Measurements from ENCODE around the gene C21orf58.
"Not testable (repeated sequence)": the region's sequence is repeated elsewhere in the genome, so short reads cannot be mapped to it uniquely, and the experiment has no call there.

Gene C21orf58

GRCh38 chr21:46323710-46324389, at the start of gene C21orf58, which contains the start of gene PCNT:
C21orf58 (minus strand) TSS chr21:46323870; CDS start chr21:46322738, 1,132 bp downstream.
PCNT (plus strand) TSS chr21:46324156; CDS start chr21:46324229, 73 bp downstream.
- peak within 1 kb of the TSS; percentile 92 for H3K27ac ChIP-seq (ENCODE audit: low read depth, low read length)
- peak within 1 kb of the TSS; percentile 86 for H3K4me3 ChIP-seq (ENCODE audit: low read length)
- H3K36me3 ChIP-seq (ENCODE audit: control insufficient read depth, insufficient read depth, low read length) = peaks cover 7% of the 10 kb centered on the region
- H3K4me1 ChIP-seq (ENCODE audit: control insufficient read depth, insufficient read depth, low read length) = peaks cover 14% of the 10 kb centered on the region
- H3K27me3 ChIP-seq (ENCODE audit: control insufficient read depth, insufficient read depth, low read length) = no peaks in the 10 kb centered on the region
- H3K9ac ChIP-seq (ENCODE audit: low read length) = peak within 1 kb of the TSS; percentile 86

- H3K9ac ChIP-seq (ENCODE audit: low read length); H3K27me3 ChIP-seq (ENCODE audit: control insufficient read depth, insufficient read depth, low read length); H3K36me3 ChIP-seq (ENCODE audit: control insufficient read depth, insufficient read depth, low read length); H3K4me1 ChIP-seq (ENCODE audit: control insufficient read depth, insufficient read depth, low read length); H3K4me3 ChIP-seq (ENCODE audit: low read length); H3K27ac ChIP-seq (ENCODE audit: low read depth, low read length): not testable (repeated sequence)
Measured at GRCh38 chr21:46372947-46373346, 49.3 kb upstream of the C21orf58 start.

- Histone ChIP-seq H3K27me3 (ENCODE audit: control insufficient read depth, insufficient read depth, low read length) (no peaks in the 10 kb centered on the region), H3K4me3 (ENCODE audit: low read length) (no peak overlapping the region), H3K27ac (ENCODE audit: low read depth, low read length) (no peak overlapping the region), H3K36me3 (ENCODE audit: control insufficient read depth, insufficient read depth, low read length) (peaks cover 11% of the 10 kb centered on the region), H3K9ac (ENCODE audit: low read length) (no peak overlapping the region), H3K4me1 (ENCODE audit: control insufficient read depth, insufficient read depth, low read length) (no peaks in the 10 kb centered on the region)
Measured at GRCh38 chr21:46372014-46372485, 48.4 kb upstream of the C21orf58 start.

GRCh38 chr21:46371204-46372013, 47.7 kb upstream of the C21orf58 start:
- Histone ChIP-seq H3K27me3 (ENCODE audit: control insufficient read depth, insufficient read depth, low read length) (no peaks in the 10 kb centered on the region), H3K4me3 (ENCODE audit: low read length) (no peak overlapping the region), H3K9ac (ENCODE audit: low read length) (no peak overlapping the region), H3K36me3 (ENCODE audit: control insufficient read depth, insufficient read depth, low read length) (peaks cover 17% of the 10 kb centered on the region), H3K4me1 (ENCODE audit: control insufficient read depth, insufficient read depth, low read length) (no peaks in the 10 kb centered on the region), H3K27ac (ENCODE audit: low read depth, low read length) (no peak overlapping the region)

- Histone ChIP-seq H3K9ac (ENCODE audit: low read length) (no peak overlapping the region), H3K4me3 (ENCODE audit: low read length) (no peak overlapping the region), H3K4me1 (ENCODE audit: control insufficient read depth, insufficient read depth, low read length) (no peaks in the 10 kb centered on the region), H3K36me3 (ENCODE audit: control insufficient read depth, insufficient read depth, low read length) (peaks cover 19% of the 10 kb centered on the region), H3K27me3 (ENCODE audit: control insufficient read depth, insufficient read depth, low read length) (no peaks in the 10 kb centered on the region), H3K27ac (ENCODE audit: low read depth, low read length) (no peak overlapping the region)
Measured at GRCh38 chr21:46369520-46370235, 46.0 kb upstream of the C21orf58 start.

- no peaks in the 10 kb centered on the region for H3K27me3 ChIP-seq (ENCODE audit: control insufficient read depth, insufficient read depth, low read length)
- no peaks in the 10 kb centered on the region for H3K4me1 ChIP-seq (ENCODE audit: control insufficient read depth, insufficient read depth, low read length)
- peaks cover 20% of the 10 kb centered on the region for H3K36me3 ChIP-seq (ENCODE audit: control insufficient read depth, insufficient read depth, low read length)
- H3K9ac ChIP-seq (ENCODE audit: low read length) = no peak overlapping the region
- H3K27ac ChIP-seq (ENCODE audit: low read depth, low read length) = no peak overlapping the region
- H3K4me3 ChIP-seq (ENCODE audit: low read length) = no peak overlapping the region
Measured at GRCh38 chr21:46368533-46369285, 45.0 kb upstream of the C21orf58 start.

- Histone ChIP-seq H3K27ac (ENCODE audit: low read depth, low read length) (no peak overlapping the region), H3K36me3 (ENCODE audit: control insufficient read depth, insufficient read depth, low read length) (peaks cover 23% of the 10 kb centered on the region), H3K9ac (ENCODE audit: low read length) (no peak overlapping the region), H3K4me3 (ENCODE audit: low read length) (no peak overlapping the region), H3K27me3 (ENCODE audit: control insufficient read depth, insufficient read depth, low read length) (no peaks in the 10 kb centered on the region), H3K4me1 (ENCODE audit: control insufficient read depth, insufficient read depth, low read length) (no peaks in the 10 kb centered on the region)
Measured at GRCh38 chr21:46366966-46367365, 43.3 kb upstream of the C21orf58 start.

- Histone ChIP-seq H3K9ac (ENCODE audit: low read length) (no peak overlapping the region), H3K27me3 (ENCODE audit: control insufficient read depth, insufficient read depth, low read length) (no peaks in the 10 kb centered on the region), H3K36me3 (ENCODE audit: control insufficient read depth, insufficient read depth, low read length) (peaks cover 20% of the 10 kb centered on the region), H3K27ac (ENCODE audit: low read depth, low read length) (no peak overlapping the region), H3K4me1 (ENCODE audit: control insufficient read depth, insufficient read depth, low read length) (no peaks in the 10 kb centered on the region), H3K4me3 (ENCODE audit: low read length) (no peak overlapping the region)
Measured at GRCh38 chr21:46366561-46366960, 42.9 kb upstream of the C21orf58 start.

GRCh38 chr21:46366091-46366490, 42.4 kb upstream of the C21orf58 start:
- Histone ChIP-seq H3K27ac (ENCODE audit: low read depth, low read length) (no peak overlapping the region), H3K4me3 (ENCODE audit: low read length) (no peak overlapping the region), H3K36me3 (ENCODE audit: control insufficient read depth, insufficient read depth, low read length) (peaks cover 20% of the 10 kb centered on the region), H3K9ac (ENCODE audit: low read length) (no peak overlapping the region), H3K4me1 (ENCODE audit: control insufficient read depth, insufficient read depth, low read length) (no peaks in the 10 kb centered on the region), H3K27me3 (ENCODE audit: control insufficient read depth, insufficient read depth, low read length) (no peaks in the 10 kb centered on the region)

- Histone ChIP-seq H3K36me3 (ENCODE audit: control insufficient read depth, insufficient read depth, low read length) (peaks cover 20% of the 10 kb centered on the region), H3K27me3 (ENCODE audit: control insufficient read depth, insufficient read depth, low read length) (no peaks in the 10 kb centered on the region), H3K4me3 (ENCODE audit: low read length) (no peak overlapping the region), H3K9ac (ENCODE audit: low read length) (no peak overlapping the region), H3K4me1 (ENCODE audit: control insufficient read depth, insufficient read depth, low read length) (no peaks in the 10 kb centered on the region), H3K27ac (ENCODE audit: low read depth, low read length) (no peak overlapping the region)
Measured at GRCh38 chr21:46363698-46364097, 40.0 kb upstream of the C21orf58 start.

- Histone ChIP-seq H3K27ac (ENCODE audit: low read depth, low read length) (no peak overlapping the region), H3K36me3 (ENCODE audit: control insufficient read depth, insufficient read depth, low read length) (peaks cover 25% of the 10 kb centered on the region), H3K9ac (ENCODE audit: low read length) (no peak overlapping the region)
Measured at GRCh38 chr21:46362946-46363345, 39.3 kb upstream of the C21orf58 start.

GRCh38 chr21:46361935-46362334, 38.3 kb upstream of the C21orf58 start:
- Histone ChIP-seq H3K4me3 (ENCODE audit: low read length) (no peak overlapping the region), H3K4me1 (ENCODE audit: control insufficient read depth, insufficient read depth, low read length) (no peaks in the 10 kb centered on the region), H3K27me3 (ENCODE audit: control insufficient read depth, insufficient read depth, low read length) (no peaks in the 10 kb centered on the region), H3K36me3 (ENCODE audit: control insufficient read depth, insufficient read depth, low read length) (peaks cover 19% of the 10 kb centered on the region), H3K27ac (ENCODE audit: low read depth, low read length) (no peak overlapping the region), H3K9ac (ENCODE audit: low read length) (no peak overlapping the region)

More at GRCh38 chr21:46362946-46363345, 39.3 kb upstream of the C21orf58 start:
- Histone ChIP-seq H3K4me3 (ENCODE audit: low read length) (no peak overlapping the region), H3K4me1 (ENCODE audit: control insufficient read depth, insufficient read depth, low read length) (no peaks in the 10 kb centered on the region), H3K27me3 (ENCODE audit: control insufficient read depth, insufficient read depth, low read length) (no peaks in the 10 kb centered on the region)
